ENCODE data around the gene SNX6.

DNA sequence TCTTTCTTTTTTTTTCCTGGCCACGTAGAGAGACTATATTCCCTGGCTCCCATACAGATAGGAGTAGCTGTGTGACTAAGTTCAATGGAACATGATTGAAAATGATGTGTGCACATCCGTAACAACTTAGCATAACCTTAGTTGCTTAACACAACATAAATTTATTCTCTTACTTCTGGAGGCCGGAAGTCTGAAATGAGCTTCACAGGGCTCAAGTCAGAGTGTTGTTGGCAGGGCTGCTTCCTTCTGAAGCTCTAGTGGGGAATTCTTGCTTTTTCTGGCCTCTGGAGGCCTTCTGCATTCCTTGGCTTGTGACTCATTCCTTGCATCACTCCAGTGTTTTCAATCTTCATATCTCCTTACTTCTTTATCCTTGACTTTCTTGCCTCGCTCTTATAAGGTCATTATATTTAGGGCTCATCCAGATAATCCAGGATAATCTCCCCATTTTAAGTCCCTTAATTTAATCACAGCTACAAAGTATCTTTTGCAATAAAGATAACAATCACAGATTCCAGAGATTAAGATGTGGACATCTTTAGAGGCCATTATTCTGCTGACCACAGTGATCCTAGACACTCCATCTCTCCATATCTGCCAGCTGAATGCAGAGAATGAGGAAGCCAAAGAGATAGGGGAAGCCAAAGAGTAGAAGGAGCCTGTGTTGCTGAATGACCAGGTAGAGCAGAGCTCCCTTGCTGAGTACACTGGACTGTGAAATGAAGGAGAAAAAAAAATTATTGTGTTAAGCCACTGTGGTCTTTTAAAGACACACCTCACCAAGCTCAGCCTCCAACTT is 21.0 kb upstream of the SNX6 start:
- TF ChIP-seq ZBTB40 (IDR thresholded peaks at IDR 0.05; ENCODE audit: borderline replicate concordance) (no peak), SRF (IDR thresholded peaks at IDR 0.05; ENCODE audit: low read depth in 2 of 2, low read length in 2 of 2) (no peak), SMAD1 (IDR thresholded peaks at IDR 0.05; ENCODE audit: low read depth, partially characterized antibody) (no peak), JUND (IDR thresholded peaks at IDR 0.05; ENCODE audit: low read depth, low read length) (no peak), GABPA (IDR thresholded peaks at IDR 0.05; ENCODE audit: low read depth) (no peak), CTCF (IDR thresholded peaks at IDR 0.05 in 2 of 3, conservative IDR thresholded peaks at IDR 0.05 in 1 of 3; ENCODE audit: control insufficient read depth in 2 of 3, extremely low read depth in 1 of 3, insufficient read depth in 1 of 3, low read depth in 3 of 3, low read length in 3 of 3) (no peak), CREB1 (IDR thresholded peaks at IDR 0.05; ENCODE audit: low read depth) (no peak), STAT3 (IDR thresholded peaks at IDR 0.05; ENCODE audit: low read depth, low read length) (no peak), CHD2 (IDR thresholded peaks at IDR 0.05; ENCODE audit: borderline replicate concordance, low read depth, low read length) (no peak)
- TF ChIP-seq, protein P1, sequence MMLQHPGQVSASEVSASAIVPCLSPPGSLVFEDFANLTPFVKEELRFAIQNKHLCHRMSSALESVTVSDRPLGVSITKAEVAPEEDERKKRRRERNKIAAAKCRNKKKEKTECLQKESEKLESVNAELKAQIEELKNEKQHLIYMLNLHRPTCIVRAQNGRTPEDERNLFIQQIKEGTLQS (IDR thresholded peaks at IDR 0.05; ENCODE audit: borderline replicate concordance, extremely low read depth, low read depth, low read length) = no peak
